Renal cortical epithelial cell (primary cell): Measurements from ENCODE around the gene LILRB3. TPM values are rescaled to one million over a fixed set of nuclear protein-coding genes. Genes with fewer than 3 reads are reported as not detected.
"Not testable (repeated sequence)": the region's sequence is repeated elsewhere in the genome, so short reads cannot be mapped to it uniquely, and the experiment has no call there.

Experiments used
- DNase-seq: peaks from one replicate; pipeline ENCODE4 v3.0.0-alpha.2; 2011; ENCODE audit warnings: low read depth
- total RNA-seq: library from RNA; depleted of rRNA; stranded (reverse); fragments of >200 nt; gene quantifications from 2 replicates; pipeline ENCODE4 v1.2.3, GENCODE V29; 2014

LILRB3 gene
- total RNA-seq, 1 donor from 2014 or later, result not detected

- DNase-seq, result peak; percentile 99
These were observed 12.9 kb downstream of the LILRB3 start for GRCh38 chr19:54209811-54210494.

GRCh38 chr19:54209058-54209810, 13.6 kb downstream of the LILRB3 start:
- DNase-seq, result no peak

GRCh38 chr19:54208784-54209057, 14.1 kb downstream of the LILRB3 start:
- DNase-seq, result no peak

GRCh38 chr19:54207983-54208783, 14.6 kb downstream of the LILRB3 start:
- DNase-seq, result peak; percentile 55

GRCh38 chr19:54207676-54207982, 15.2 kb downstream of the LILRB3 start:
- no peak for DNase-seq

- DNase-seq, result not testable (repeated sequence)
These were observed 15.6 kb downstream of the LILRB3 start for GRCh38 chr19:54207193-54207592.

GRCh38 chr19:54206831-54207177, 16.0 kb downstream of the LILRB3 start:
- DNase-seq, result no peak

- DNase-seq, result no peak
These were observed 16.6 kb downstream of the LILRB3 start for GRCh38 chr19:54206030-54206830.

GRCh38 chr19:54204767-54205468, 17.9 kb downstream of the LILRB3 start:
- DNase-seq, result no peak

GRCh38 chr19:54203151-54203611, 19.6 kb downstream of the LILRB3 start:
- DNase-seq, result peak; percentile 81

- DNase-seq, result peak; percentile 54
These were observed 20.8 kb downstream of the LILRB3 start for GRCh38 chr19:54201980-54202379.

GRCh38 chr19:54201172-54201701, 21.6 kb downstream of the LILRB3 start:
- DNase-seq, result no peak

GRCh38 chr19:54199401-54199800, 23.4 kb downstream of the LILRB3 start:
- no peak for DNase-seq

- DNase-seq, result no peak
These were observed 25.7 kb downstream of the LILRB3 start for GRCh38 chr19:54197121-54197520.

GRCh38 chr19:54196536-54196935, 26.3 kb downstream of the LILRB3 start:
- no peak for DNase-seq

GRCh38 chr19:54194463-54194862, 28.3 kb downstream of the LILRB3 start:
- DNase-seq, result not testable (repeated sequence)

- no peak for DNase-seq
These were observed 29.8 kb downstream of the LILRB3 start for GRCh38 chr19:54193011-54193410.

- DNase-seq, result no peak
These were observed 30.9 kb downstream of the LILRB3 start for GRCh38 chr19:54191811-54192453.

GRCh38 chr19:54191011-54191810, 31.6 kb downstream of the LILRB3 start, which contains the start of gene TSEN34:
Gene TSEN34, plus strand, starts transcription at chr19:54191308. Its CDS starts 57 bp downstream, at chr19:54191365.
- no peak for DNase-seq
